ENCODE data around the gene MAD1L1.
"Not testable (repeated sequence)": the region's sequence is repeated elsewhere in the genome, so short reads cannot be mapped to it uniquely, and the experiment has no call there.

MAD1L1 gene

GRCh38 chr7:1979591-1980560 lies 252.9 kb downstream of the MAD1L1 start:
- no peak for DNase-seq (ENCODE audit: extremely low read depth, low read depth)
- TF ChIP-seq CTCF (IDR thresholded peaks at IDR 0.05; ENCODE audit: low read depth, low read length, missing control alignments), result no peak
- H3K4me3 ChIP-seq (replicated peaks; ENCODE audit: low read depth, low read length), result no peak overlapping the region

DNA sequence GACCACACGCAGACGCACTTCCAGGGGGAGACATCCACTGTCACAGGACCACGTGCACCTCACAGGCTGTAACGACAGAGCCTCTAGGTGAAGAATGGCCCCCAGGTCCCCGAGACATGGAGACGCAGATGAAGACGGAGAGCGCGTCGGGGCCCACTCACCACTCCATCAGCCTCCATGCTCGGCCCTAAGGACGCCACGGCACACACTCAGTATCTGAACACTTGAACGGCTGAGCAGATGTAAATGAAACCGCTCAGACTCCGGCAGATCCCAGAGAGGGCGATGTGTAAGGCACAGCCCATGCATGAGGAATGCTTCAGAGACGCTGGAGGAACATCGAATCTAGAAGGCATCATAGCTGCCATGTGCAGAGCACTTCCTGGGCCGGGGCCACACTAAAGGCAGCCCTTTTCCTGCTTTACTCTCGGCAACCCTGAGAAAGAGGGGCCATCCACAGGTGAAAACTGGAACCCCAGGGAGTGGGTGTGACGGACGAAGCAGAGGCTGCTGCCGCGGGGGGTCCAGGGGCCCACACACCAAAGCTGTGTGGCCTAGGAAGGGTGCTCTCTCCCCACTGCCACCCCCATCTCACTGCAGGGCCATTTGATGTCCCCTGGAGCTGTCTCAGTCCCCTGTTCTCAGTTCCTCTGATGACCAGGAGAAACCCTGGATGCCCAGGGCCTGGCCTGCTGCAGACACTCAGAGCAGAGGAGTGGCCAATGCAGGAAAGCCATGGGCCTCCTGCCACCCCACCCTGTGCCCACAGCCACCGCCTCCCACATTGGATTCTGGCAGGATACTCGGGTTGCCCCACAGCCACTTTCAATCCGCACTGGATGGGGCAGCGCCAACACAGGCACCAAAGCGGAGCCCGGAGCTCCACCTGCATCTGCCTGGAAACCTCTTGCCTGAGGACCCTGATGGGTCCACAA lies 253.8 kb downstream of the MAD1L1 start:
- no peak for DNase-seq (ENCODE audit: extremely low read depth, low read depth)
- no peak for TF ChIP-seq CTCF (IDR thresholded peaks at IDR 0.05; ENCODE audit: low read depth, low read length, missing control alignments)

GRCh38 chr7:1977876-1978441 lies 254.8 kb downstream of the MAD1L1 start:
- H3K4me3 ChIP-seq (replicated peaks; ENCODE audit: low read depth, low read length), result no peak overlapping the region
- no peak for TF ChIP-seq CTCF (IDR thresholded peaks at IDR 0.05; ENCODE audit: low read depth, low read length, missing control alignments)
- DNase-seq (ENCODE audit: extremely low read depth, low read depth), result no peak

More for the DNA sequence above, 253.8 kb downstream of the MAD1L1 start:
- no peak overlapping the region for H3K4me3 ChIP-seq (replicated peaks; ENCODE audit: low read depth, low read length)

- TF ChIP-seq CTCF (IDR thresholded peaks at IDR 0.05; ENCODE audit: low read depth, low read length, missing control alignments), result no peak
- no peak overlapping the region for H3K4me3 ChIP-seq (replicated peaks; ENCODE audit: low read depth, low read length)
- no peak for DNase-seq (ENCODE audit: extremely low read depth, low read depth)
Observed at GRCh38 chr7:1977059-1977875, 255.5 kb downstream of the MAD1L1 start.

DNA sequence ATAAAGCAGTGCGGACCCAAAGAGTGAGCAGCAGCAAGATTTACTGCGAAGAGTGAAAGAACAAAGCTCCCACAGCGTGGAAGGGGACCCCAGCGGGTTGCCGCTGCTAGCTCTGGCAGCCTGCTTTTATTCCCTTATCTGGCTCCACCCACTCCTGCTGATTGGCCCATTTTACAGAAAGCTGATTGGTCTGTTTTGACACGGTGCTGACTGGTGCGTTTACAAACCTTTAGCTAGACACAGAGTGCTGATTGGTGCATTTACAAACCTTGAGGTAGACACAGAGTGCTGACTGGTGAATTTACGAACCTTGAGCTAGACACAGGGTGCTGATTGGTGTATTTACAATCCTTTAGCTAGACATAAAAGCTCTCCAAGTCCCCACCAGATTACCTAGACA lies 256.2 kb downstream of the MAD1L1 start:
- H3K4me3 ChIP-seq (replicated peaks; ENCODE audit: low read depth, low read length); DNase-seq (ENCODE audit: extremely low read depth, low read depth): not testable (repeated sequence)

DNA sequence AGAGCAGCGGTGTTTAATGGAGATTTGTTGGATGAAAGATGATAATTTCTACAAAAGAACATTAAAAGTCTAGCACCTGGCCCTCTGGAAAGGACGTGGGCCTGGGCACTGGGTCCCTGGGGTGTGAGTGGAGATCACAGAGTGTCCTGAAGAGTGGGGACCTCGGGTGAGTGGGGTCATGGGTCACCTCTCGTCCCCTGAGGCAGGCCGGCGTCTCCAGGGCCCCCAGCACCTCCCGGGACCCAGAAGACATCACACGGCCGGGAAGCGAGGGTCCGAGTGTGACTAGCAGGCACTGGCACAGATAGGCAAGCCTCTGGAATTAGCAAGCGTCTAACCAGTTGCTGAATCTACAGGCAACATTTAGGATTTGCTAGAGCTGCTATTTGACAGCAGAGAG lies 257.2 kb downstream of the MAD1L1 start:
- H3K4me3 ChIP-seq (replicated peaks; ENCODE audit: low read depth, low read length), result no peak overlapping the region
- no peak for TF ChIP-seq CTCF (IDR thresholded peaks at IDR 0.05; ENCODE audit: low read depth, low read length, missing control alignments)
- no peak for DNase-seq (ENCODE audit: extremely low read depth, low read depth)

Data from HFF-Myc (cell line).